ENCODE results near the gene COMT. TPM values are rescaled to one million over a fixed set of nuclear protein-coding genes. Genes with fewer than 3 reads are reported as not detected.
A peak's percentile ranks its signal among the peaks of the same experiment; 100 is the strongest.

Gene COMT
- total RNA-seq, 2 donors from 2014 or later, result 26.6 to 27.8 TPM

DNA sequence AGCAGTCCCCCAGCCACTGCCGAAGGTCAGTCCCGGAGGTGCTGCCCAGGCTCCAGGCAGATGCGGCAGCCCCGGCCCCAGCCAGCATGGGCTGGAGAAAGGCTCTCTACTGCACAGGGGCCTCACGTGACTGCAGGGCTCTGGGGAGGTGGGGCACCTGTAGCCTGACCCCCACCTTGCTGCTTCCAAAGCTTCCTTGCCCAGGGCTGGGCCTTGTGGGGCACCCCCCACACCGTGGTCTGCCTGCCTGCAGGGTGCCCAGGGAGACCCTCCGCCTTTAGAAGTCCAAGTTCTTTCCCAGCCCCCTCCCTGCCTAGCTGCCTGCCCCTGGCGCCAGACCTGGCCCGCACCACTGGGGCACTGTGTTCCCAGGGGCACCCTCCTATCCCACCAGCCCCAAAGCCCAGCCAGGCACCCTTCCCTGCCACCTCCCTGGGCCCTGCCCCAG, 28.5 kb downstream of the COMT start:
- H3K36me3 Mint-ChIP-seq (ENCODE audit: low read depth), result peaks cover 18% of the 10 kb centered on the region
- no peak overlapping the region for H3K27ac Mint-ChIP-seq
- Histone ChIP-seq H3K36me3 (ENCODE audit: control insufficient read depth, insufficient read depth, low read length) (peaks cover 23% of the 10 kb centered on the region), H3K9me3 (ENCODE audit: control insufficient read depth, low read length) (no peaks in the 10 kb centered on the region), H3K4me3 (ENCODE audit: low read length) (no peak overlapping the region), H3K27ac (ENCODE audit: low read depth, low read length) (no peak overlapping the region), H3K27me3 (ENCODE audit: control insufficient read depth, insufficient read depth, low read length, poor library complexity, severe bottlenecking) (no peaks in the 10 kb centered on the region), H3K9ac (ENCODE audit: extremely low read depth, low read length, poor library complexity, severe bottlenecking) (no peak overlapping the region), H3K4me1 (ENCODE audit: control insufficient read depth, insufficient read depth, low read length) (peaks cover 2% of the 10 kb centered on the region)
- no peak for DNase-seq
- H3K27me3 Mint-ChIP-seq (ENCODE audit: insufficient read depth), result no peaks in the 10 kb centered on the region
- peaks cover 4% of the 10 kb centered on the region for H3K4me1 Mint-ChIP-seq
- 87 to 100% methylated on average over 6 to 9 of the region's 9 CpGs for WGBS, 2 experiments (ENCODE audit: insufficient coverage in 1 of 2, insufficient read length in 1 of 2)
- no peak overlapping the region for H3K4me3 Mint-ChIP-seq
- no peaks in the 10 kb centered on the region for H3K9me3 Mint-ChIP-seq
- TF ChIP-seq, protein P1, sequence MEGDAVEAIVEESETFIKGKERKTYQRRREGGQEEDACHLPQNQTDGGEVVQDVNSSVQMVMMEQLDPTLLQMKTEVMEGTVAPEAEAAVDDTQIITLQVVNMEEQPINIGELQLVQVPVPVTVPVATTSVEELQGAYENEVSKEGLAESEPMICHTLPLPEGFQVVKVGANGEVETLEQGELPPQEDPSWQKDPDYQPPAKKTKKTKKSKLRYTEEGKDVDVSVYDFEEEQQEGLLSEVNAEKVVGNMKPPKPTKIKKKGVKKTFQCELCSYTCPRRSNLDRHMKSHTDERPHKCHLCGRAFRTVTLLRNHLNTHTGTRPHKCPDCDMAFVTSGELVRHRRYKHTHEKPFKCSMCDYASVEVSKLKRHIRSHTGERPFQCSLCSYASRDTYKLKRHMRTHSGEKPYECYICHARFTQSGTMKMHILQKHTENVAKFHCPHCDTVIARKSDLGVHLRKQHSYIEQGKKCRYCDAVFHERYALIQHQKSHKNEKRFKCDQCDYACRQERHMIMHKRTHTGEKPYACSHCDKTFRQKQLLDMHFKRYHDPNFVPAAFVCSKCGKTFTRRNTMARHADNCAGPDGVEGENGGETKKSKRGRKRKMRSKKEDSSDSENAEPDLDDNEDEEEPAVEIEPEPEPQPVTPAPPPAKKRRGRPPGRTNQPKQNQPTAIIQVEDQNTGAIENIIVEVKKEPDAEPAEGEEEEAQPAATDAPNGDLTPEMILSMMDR (conservative IDR thresholded peaks at IDR 0.05), result no peak

GRCh38 chr22:19970479-19971275, 29.1 kb downstream of the COMT start:
- H3K36me3 Mint-ChIP-seq (ENCODE audit: low read depth), result peaks cover 23% of the 10 kb centered on the region
- H3K27me3 Mint-ChIP-seq (ENCODE audit: insufficient read depth), result no peaks in the 10 kb centered on the region
- no peak overlapping the region for H3K27ac Mint-ChIP-seq
- H3K4me3 Mint-ChIP-seq, result no peak overlapping the region
- 69 to 72% methylated on average over 15 to 24 of the region's 25 CpGs for WGBS, 2 experiments (ENCODE audit: insufficient coverage in 1 of 2, insufficient read length in 1 of 2)
- Histone ChIP-seq H3K9me3 (ENCODE audit: control insufficient read depth, low read length) (no peaks in the 10 kb centered on the region), H3K27me3 (ENCODE audit: control insufficient read depth, insufficient read depth, low read length, poor library complexity, severe bottlenecking) (no peaks in the 10 kb centered on the region), H3K4me1 (ENCODE audit: control insufficient read depth, insufficient read depth, low read length) (peaks cover 9% of the 10 kb centered on the region), H3K9ac (ENCODE audit: extremely low read depth, low read length, poor library complexity, severe bottlenecking) (no peak overlapping the region), H3K27ac (ENCODE audit: low read depth, low read length) (no peak overlapping the region), H3K4me3 (ENCODE audit: low read length) (no peak overlapping the region), H3K36me3 (ENCODE audit: control insufficient read depth, insufficient read depth, low read length) (peaks cover 23% of the 10 kb centered on the region)
- peak; percentile 91 for DNase-seq
- peaks cover 11% of the 10 kb centered on the region for H3K4me1 Mint-ChIP-seq
- TF ChIP-seq, protein P1 (conservative IDR thresholded peaks at IDR 0.05), result peak; percentile 97
- H3K9me3 Mint-ChIP-seq, result no peaks in the 10 kb centered on the region

- no peak overlapping the region for H3K27ac ChIP-seq (ENCODE audit: low read depth, low read length)
- DNase-seq, result no peak
- no peaks in the 10 kb centered on the region for H3K9me3 ChIP-seq (ENCODE audit: control insufficient read depth, low read length)
- H3K27ac Mint-ChIP-seq, result no peak overlapping the region
- H3K9me3 Mint-ChIP-seq, result no peaks in the 10 kb centered on the region
- H3K4me1 Mint-ChIP-seq, result peaks cover 11% of the 10 kb centered on the region
- H3K27me3 ChIP-seq (ENCODE audit: control insufficient read depth, insufficient read depth, low read length, poor library complexity, severe bottlenecking), result no peaks in the 10 kb centered on the region
- H3K4me1 ChIP-seq (ENCODE audit: control insufficient read depth, insufficient read depth, low read length), result peaks cover 9% of the 10 kb centered on the region
- H3K4me3 Mint-ChIP-seq, result no peak overlapping the region
- no peaks in the 10 kb centered on the region for H3K27me3 Mint-ChIP-seq (ENCODE audit: insufficient read depth)
- peaks cover 23% of the 10 kb centered on the region for H3K36me3 ChIP-seq (ENCODE audit: control insufficient read depth, insufficient read depth, low read length)
- no peak overlapping the region for H3K4me3 ChIP-seq (ENCODE audit: low read length)
- no peak overlapping the region for H3K9ac ChIP-seq (ENCODE audit: extremely low read depth, low read length, poor library complexity, severe bottlenecking)
- TF ChIP-seq, protein P1 (conservative IDR thresholded peaks at IDR 0.05), result no peak
- WGBS, 2 experiments (ENCODE audit: insufficient coverage in 1 of 2, insufficient read length in 1 of 2), result 90 to 96% methylated on average over 14 to 28 of the region's 28 CpGs
- H3K36me3 Mint-ChIP-seq (ENCODE audit: low read depth), result peaks cover 23% of the 10 kb centered on the region
Measured at GRCh38 chr22:19971276-19972124, 29.9 kb downstream of the COMT start.

Data from endodermal cell (in vitro differentiated cells).